NCI-H82 (cell line): ENCODE results near the gene TMEM240.
"Not testable (repeated sequence)": the region's sequence is repeated elsewhere in the genome, so short reads cannot be mapped to it uniquely, and the experiment has no call there.

Source experiments
- DNase-seq: peaks from one replicate; lab custom pipeline; 2025; lab: John Stamatoyannopoulos, UW

TMEM240 gene

DNA sequence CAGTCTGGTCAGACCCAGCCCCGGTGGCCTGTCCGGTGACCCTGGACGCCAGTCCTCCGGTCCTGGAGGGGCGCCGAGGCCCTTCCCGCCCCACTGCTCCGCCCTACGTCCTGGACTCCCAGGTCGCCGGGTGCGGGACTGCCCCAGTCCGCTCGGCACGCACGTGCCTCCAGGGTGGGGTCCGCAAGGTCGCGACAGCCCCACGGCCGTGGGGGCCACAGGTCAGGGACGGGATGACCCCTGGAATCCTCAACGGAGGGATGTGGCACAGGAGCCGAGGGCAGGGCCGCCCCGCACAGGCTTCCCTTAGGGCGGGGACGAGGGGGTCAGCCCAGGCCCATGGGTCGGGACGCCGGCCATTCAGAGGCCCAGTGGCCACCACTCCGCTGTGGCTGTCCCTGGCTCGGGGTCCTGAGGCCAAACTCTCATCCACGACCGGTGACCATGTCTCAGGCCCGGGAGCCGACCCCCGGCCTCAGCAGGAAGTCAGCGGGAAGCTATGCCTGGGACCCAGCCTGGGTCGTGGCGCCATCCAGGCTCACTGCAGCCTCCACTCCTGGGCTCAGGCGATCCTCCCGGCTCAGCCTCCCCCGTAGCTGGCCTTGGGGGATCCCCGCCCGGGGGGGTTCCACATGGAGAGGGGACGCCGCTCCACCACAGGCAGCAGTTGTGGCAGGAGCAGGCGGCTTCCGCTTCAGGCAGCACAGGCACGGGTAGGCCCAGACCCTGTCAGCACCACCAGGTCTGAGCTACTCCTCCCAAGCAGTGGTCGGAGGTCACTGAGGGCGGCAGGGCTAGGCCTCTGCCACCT is 599 bp upstream of the TMEM240 start:
- no peak for DNase-seq

DNA sequence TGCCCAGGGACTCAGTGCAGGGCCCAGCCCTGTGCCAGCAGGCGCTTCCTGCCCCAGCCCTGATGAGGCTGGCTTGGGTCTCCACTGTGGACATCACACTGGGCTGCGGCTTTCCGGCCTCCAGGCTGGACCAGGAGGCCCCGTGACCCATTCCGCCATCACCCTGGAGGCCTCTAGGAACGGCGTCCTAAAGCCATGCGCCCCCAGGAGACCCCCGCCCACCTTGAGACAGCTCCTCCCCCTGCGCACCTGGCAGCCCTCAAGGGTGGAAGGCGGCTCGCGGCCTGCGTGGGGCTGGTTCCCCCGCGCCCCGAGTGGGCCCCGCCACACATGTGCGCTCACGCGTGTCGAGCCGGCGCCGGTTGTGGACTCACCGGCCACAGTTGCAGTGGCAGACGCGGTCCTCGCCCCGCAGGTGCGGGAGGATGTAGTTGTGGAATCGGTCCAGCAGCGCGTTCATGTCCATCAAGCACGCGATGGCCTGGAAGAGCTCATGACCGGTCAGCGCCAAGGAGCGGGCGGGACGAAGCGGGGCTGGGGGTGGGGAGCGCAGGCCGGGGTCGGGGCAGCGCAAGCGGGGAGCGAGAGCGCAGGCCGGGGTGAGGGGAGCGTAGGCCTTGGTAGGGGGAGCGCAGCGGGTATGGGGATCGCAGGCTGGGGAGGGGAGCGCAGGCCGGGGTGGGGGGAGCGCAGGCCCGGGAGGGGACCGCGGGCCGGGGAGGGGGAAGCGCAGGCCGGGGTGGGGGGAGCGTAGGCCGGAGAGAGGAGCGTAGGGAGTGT is 924 bp downstream of the TMEM240 start:
- DNase-seq, result no peak

DNA sequence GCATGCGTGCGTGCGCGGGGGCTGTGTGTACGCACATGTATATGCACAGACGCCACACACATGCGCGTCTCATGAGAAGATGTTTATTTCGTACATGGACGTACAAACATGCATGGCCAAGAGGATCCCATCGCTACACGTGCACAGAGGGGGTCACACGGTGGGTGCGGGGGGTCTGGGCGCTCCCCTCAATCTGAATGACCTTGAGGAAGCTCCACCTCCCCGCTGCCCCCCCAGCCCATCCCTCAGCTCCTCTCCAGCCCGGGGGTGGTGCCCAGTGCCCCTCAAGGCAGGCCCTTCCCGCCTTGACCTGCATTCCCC is 1.5 kb downstream of the TMEM240 start:
- DNase-seq, result no peak

GRCh38 chr1:1538334-1538733 is 2.1 kb downstream of the TMEM240 start:
- no peak for DNase-seq

DNA sequence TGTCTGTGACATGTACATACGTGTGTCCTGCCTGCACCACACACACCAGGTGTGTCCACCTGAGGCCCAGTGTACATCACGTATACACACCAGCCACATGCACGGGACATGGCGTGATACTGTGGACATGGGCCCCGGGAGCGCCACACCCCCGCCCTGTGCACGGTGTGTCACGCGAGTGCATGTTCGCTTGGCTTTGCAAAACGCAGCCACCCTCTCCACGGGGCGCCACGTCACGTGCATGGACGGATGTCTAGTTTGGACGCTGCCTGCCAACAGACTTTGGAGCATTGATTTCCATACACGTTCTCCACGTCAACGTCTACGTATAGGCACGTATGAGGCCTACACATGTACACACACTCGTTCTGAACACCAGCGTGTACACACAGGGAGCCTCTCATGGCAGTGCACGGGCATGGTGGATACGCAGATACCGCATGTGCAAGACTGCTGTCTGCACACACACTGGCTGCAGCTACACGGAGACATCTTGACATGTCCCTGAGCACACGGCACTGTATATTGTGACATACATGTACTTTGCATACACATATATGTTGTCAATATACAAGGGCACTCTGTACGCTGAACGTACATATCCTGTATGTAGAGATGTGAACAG is 2.7 kb downstream of the TMEM240 start:
- no peak for DNase-seq

DNA sequence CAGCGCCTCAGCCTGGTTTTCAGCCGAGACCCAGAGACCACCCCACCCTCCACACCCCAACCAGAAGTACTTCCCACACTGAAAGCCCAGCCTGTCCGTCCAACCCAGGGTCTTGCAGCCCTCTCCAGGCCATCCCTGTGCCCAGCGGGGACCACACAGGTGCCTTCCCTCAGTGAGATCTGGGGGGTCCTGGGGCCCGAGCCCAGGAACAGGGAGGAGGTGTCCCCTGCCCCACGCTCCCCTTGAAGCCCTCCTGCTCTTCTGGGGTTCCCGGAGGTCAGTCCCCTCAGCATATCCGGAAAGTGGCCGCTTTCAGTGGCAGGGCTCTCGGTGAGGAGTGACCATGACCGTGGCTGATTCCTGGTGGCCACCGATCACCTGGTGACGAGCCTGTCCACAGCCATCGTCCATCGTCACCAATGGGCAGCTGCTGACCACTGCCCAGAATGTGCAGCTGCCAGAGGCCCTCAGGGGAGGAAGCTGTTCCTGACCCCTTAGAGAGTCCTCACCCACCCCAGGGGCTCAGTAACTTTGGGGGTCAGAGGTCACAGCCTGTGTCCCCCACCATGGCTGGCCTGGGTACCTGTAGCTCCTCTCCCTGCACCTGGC is 3.4 kb downstream of the TMEM240 start:
- DNase-seq, result no peak

GRCh38 chr1:1536019-1536937 is 4.1 kb downstream of the TMEM240 start:
- no peak for DNase-seq

- DNase-seq, result no peak
These were observed 5.0 kb downstream of the TMEM240 start for GRCh38 chr1:1535201-1536018.

- no peak for DNase-seq
These were observed 5.8 kb downstream of the TMEM240 start for GRCh38 chr1:1534401-1535154.

- DNase-seq, result not testable (repeated sequence)
These were observed 6.5 kb downstream of the TMEM240 start for GRCh38 chr1:1533894-1534291.

DNA sequence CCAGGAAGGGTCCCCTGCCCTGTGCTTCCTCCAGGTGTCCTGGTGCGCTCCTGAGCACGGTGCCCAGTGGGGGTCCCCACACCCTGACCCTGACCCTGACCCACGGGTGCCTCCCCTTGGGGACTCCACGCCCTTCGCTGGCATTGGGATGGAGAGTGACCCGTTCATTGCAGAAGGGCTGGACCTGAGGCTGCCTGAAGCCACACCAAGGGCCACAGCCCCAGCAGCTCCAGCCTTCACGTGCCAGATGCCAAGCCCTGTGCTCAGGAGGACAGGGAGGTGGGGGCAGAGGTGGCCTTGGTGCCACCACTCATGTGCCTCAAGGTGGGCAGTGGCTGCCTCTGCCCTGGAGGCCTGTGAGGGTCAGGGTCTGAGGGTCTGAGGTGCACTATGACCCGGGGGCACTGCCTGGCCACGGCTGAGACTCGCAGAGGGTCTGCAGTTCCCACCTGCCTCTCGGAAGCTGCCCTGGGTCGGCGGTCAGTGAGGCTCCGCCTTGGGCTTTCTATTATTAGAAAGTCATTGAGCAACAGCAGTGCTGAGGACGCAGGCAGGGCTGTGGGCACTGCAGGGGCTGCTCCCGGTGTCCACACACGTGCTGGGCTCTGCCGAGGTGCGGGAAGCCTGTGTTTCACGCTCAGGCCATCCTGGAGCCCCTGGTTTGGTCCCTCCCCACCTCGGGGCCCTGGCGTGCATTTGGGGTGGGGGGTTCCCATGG is 7.1 kb downstream of the TMEM240 start:
- DNase-seq, result not testable (repeated sequence)

- DNase-seq, result no peak
These were observed 8.5 kb downstream of the TMEM240 start for GRCh38 chr1:1531947-1532346.

- no peak for DNase-seq
These were observed 10.5 kb downstream of the TMEM240 start for GRCh38 chr1:1529936-1530335.

DNA sequence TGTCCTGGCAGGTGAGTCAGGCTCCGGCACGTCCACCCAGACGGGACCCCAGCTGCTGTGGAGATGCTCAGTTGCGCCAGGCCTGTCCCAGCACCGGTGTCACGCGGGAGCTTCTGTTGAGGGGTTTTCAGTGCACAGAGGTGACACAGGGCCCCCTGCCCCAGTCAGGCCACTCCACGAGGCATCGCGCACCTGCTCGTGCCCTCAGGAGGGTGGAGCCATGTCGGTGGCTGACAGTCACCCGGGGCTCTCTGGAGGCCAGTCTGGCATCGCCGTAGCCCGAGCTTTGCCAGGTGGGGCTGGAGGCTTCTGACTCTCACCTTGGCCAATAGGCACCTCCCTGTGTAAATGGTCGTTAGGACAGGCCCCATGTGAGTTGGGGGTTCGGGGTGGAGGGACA is 11.1 kb downstream of the TMEM240 start:
- no peak for DNase-seq

DNA sequence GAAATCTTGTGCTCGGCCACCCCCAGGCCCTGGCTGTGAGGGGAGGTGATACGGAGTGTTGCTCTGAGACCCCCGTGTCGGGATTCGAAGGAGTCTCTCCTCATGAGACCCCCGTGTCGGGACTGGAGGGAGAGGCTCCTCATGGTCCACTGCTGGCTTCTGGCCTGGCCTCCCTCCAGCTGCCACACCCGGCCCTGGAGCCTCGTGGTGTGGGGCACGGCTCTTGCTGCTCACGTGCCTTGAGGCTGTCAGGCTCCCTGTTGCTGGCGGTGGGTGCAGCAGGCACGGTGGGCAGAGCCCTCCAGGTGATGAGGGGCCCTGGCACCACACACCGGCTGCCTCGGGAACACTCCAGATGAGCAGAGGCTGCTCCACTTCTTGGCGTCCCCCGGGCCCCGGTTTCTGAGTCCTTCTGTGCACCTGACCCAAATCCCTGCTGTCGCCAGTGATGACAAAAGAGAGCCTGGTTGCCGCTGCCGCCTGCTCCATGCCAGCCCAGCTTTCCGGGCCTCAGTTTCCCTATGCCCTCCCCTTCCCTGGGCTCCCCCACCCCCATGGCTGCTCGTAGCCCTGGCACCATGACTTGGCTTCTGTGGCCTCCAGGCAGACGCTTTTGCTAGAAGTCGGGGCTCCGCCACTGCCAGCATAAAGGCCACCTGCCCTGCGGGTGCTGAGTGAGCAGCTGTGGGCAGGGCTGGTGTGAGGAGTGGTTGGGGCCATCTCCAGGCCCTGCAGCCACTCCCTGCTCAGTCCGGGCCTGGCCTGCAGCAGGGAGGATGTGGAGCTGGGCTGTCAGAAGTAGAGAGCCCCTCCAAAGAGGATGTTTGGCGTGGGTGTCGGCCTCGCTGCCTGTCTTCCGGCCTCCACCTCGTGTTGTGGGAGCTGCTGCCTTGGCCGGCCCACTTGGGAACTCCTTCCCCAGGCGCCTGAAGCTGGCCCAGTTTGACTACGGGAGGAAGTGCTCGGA is 11.8 kb downstream of the TMEM240 start:
- DNase-seq, result no peak

GRCh38 chr1:1527092-1527816 is 13.2 kb downstream of the TMEM240 start:
- no peak for DNase-seq

GRCh38 chr1:1526476-1526875 is 13.9 kb downstream of the TMEM240 start:
- not testable (repeated sequence) for DNase-seq
